GM12878 (cell line): Measurements from ENCODE around the gene GNB2. TPM values are rescaled to one million over a fixed set of nuclear protein-coding genes. Genes with fewer than 3 reads are reported as not detected.

Source experiments
- ATAC-seq: fragments of 200-7000 bp; cut with Tn5 transposase; 3 replicates; pipeline ENCODE4 v1.9.1; 2020; ENCODE audit warnings: mild to moderate bottlenecking, moderate library complexity
- BruUV-seq: library from RNA; stranded (reverse); fragments of 400-500 nt; replicated peaks from 2 replicates; lab custom pipeline; 2021; lab: Mats Ljungman, UMichigan
- CTCF ChIA-PET: fragments of 300-600 bp; sonication (Branson Sonifier 250); formaldehyde crosslinking; extraction: SDS; loops from one replicate; lab custom pipeline; 2021; ENCODE audit warnings: inconsistent platforms; lab: Yijun Ruan, JAX
- POLR2A ChIA-PET: fragments of 350-600 bp; formaldehyde crosslinking; extraction: SDS; loops from one replicate; lab custom pipeline; 2021; ENCODE audit warnings: inconsistent platforms; lab: Charles Lee
- RAD21 ChIA-PET: fragments of 300-600 bp; sonication (Branson Sonifier 250); formaldehyde crosslinking; loops from one replicate; lab custom pipeline; 2023; ENCODE audit warnings: antibody characterized with exemption; ENCODE audit not compliant: unreplicated experiment; lab: Charles Lee
- SMC1A ChIA-PET: fragments of 300-600 bp; sonication (Branson Sonifier 250); formaldehyde crosslinking; loops from one replicate; lab custom pipeline; 2023; ENCODE audit not compliant: unreplicated experiment, uncharacterized antibody; lab: Charles Lee
- DNase-seq: peaks from one replicate; pipeline ENCODE4 v3.0.0-alpha.2; 2011; ENCODE audit warnings: low read depth, low spot score
- FAIRE-seq: peaks from 3 replicates; lab custom pipeline; 2011; peaks lifted over from hg19 to GRCh38; lab: Jason Lieb, UNC
- H2AFZ ChIP-seq: 2 replicates; pipeline ENCODE4 v1.6.0; 2011; ENCODE audit warnings: low read depth, low read length, control low read depth; ENCODE audit not compliant: control insufficient read depth
- H3K27ac ChIP-seq: 2 replicates; pipeline ENCODE4 v1.5.1; 2011; ENCODE audit warnings: control low read depth; ENCODE audit not compliant: control insufficient read depth, insufficient read depth
- H3K27me3 ChIP-seq, 2 experiments: replicated peaks in 1 of 2; 2 replicates each; pipeline versions ENCODE4 v1.6.0 to v1.6.1; 2011; ENCODE audit warnings: low read length in 1 of 2; ENCODE audit not compliant: control insufficient read depth in 2 of 2, insufficient read depth in 2 of 2
- H3K36me3 ChIP-seq, 2 experiments: 2 replicates each; pipeline ENCODE4 v1.5.1; 2011; ENCODE audit warnings: low read length in 1 of 2; ENCODE audit not compliant: control insufficient read depth in 2 of 2, insufficient read depth in 2 of 2
- H3K4me1 ChIP-seq: 2 replicates; pipeline ENCODE4 v1.6.1; 2011; ENCODE audit warnings: mild to moderate bottlenecking, low read length, moderate library complexity, mixed read lengths; ENCODE audit not compliant: control insufficient read depth, insufficient read depth
- H3K4me2 ChIP-seq: 2 replicates; pipeline ENCODE4 v1.6.0; 2011; ENCODE audit warnings: control low read depth; ENCODE audit not compliant: control insufficient read depth, insufficient read depth
- H3K4me3 ChIP-seq: fragments of 200-600 bp; sonication (generic); 2 replicates; pipeline ENCODE4 v1.5.1; 2016
- H3K79me2 ChIP-seq: 2 replicates; pipeline ENCODE4 v1.6.0; 2011; ENCODE audit warnings: low read length; ENCODE audit not compliant: control insufficient read depth, insufficient read depth
- H3K9ac ChIP-seq: 2 replicates; pipeline ENCODE4 v1.8.0; 2011; ENCODE audit warnings: low read length, control low read depth, mixed read lengths; ENCODE audit not compliant: control insufficient read depth, insufficient read depth
- H3K9me3 ChIP-seq: replicated peaks from 3 replicates; pipeline ENCODE4 v1.5.1; 2011; ENCODE audit warnings: mild to moderate bottlenecking, low read length; ENCODE audit not compliant: control insufficient read depth, insufficient read depth
- H4K20me1 ChIP-seq: 2 replicates; pipeline ENCODE4 v1.6.0; 2011; ENCODE audit not compliant: control insufficient read depth, insufficient read depth
- BCL11A ChIP-seq: IDR thresholded peaks from 2 replicates; pipeline ENCODE4 v1.6.1; 2011; ENCODE audit warnings: low read depth, low read length
- CREM ChIP-seq: IDR thresholded peaks from 2 replicates; pipeline ENCODE4 v1.6.1; 2014; ENCODE audit warnings: antibody characterized with exemption, low read depth
- GABPA ChIP-seq: IDR thresholded peaks from 2 replicates; pipeline ENCODE4 v1.6.1; 2014; ENCODE audit warnings: antibody characterized with exemption, low read depth, mild to moderate bottlenecking, inconsistent platforms
- KLF5 ChIP-seq: fragments of 450-650 bp; IDR thresholded peaks from 2 replicates; pipeline ENCODE4 v1.6.1; 2014; ENCODE audit warnings: mild to moderate bottlenecking; ENCODE audit not compliant: partially characterized antibody
- NFYA ChIP-seq: IDR thresholded peaks from 2 replicates; pipeline ENCODE4 v1.6.1; 2011; ENCODE audit warnings: low read depth, mild to moderate bottlenecking, low read length, improper control_type of control experiment, borderline replicate concordance
- NFYB ChIP-seq: IDR thresholded peaks from 2 replicates; pipeline ENCODE4 v1.6.1; 2011; ENCODE audit warnings: low read depth, mild to moderate bottlenecking, low read length, improper control_type of control experiment, moderate library complexity; ENCODE audit not compliant: insufficient read depth
- RAD21 ChIP-seq: IDR thresholded peaks from 2 replicates; pipeline ENCODE4 v1.6.1; 2011; ENCODE audit warnings: mild to moderate bottlenecking, low read depth, low read length, moderate library complexity; ENCODE audit not compliant: insufficient read depth
- RAD51 ChIP-seq: fragments of 450-650 bp; IDR thresholded peaks from 2 replicates; pipeline ENCODE4 v1.6.1; 2016; ENCODE audit warnings: moderate library complexity, mild to moderate bottlenecking, inconsistent platforms
- SIN3A ChIP-seq: IDR thresholded peaks from 2 replicates; pipeline ENCODE4 v1.6.1; 2012; ENCODE audit warnings: low read depth, low read length, improper control_type of control experiment
- SREBF1 ChIP-seq: IDR thresholded peaks from 2 replicates; pipeline ENCODE4 v1.6.1; 2012; ENCODE audit warnings: mild to moderate bottlenecking, low read length
- ZSCAN29 ChIP-seq: fragments of 450-650 bp; IDR thresholded peaks from 2 replicates; pipeline ENCODE4 v1.6.1; 2017; ENCODE audit warnings: mild to moderate bottlenecking, moderate library complexity
- WGBS: methylation state at CpG from one replicate; pipeline ENCODE4 v1.1.6; 2016; ENCODE audit warnings: low lambda C conversion rate; ENCODE audit not compliant: insufficient replicate concordance, insufficient coverage; ENCODE audit errors: missing lambda C conversion rate; 5-methylcytosine and 5-hydroxymethylcytosine counted together
- in situ Hi-C: fragments of 300-500 bp; cut with MboI; formaldehyde crosslinking; loops from 9 replicates; pipeline ENCODE4 v1.14.3; 2018; ENCODE audit warnings: mixed read lengths
- intact Hi-C: fragments of 100-400 bp; cut with micrococcal nuclease; formaldehyde crosslinking; loops from one replicate; pipeline ENCODE4 v1.14.2; 2022; ENCODE audit not compliant: unreplicated experiment
- polyA plus RNA-seq, 11 experiments: library from polyadenylated mRNA; depleted of rRNA in 4 of 11; unstranded in 6 of 11; stranded (reverse) in 5 of 11; fragments of >200 nt; fragmentation: Nextera tagmentation in 4 of 11; fragmentation: Illumina TruSeq in 1 of 11; extraction: Ambion mirVana in 4 of 11; extraction: Trizol in 1 of 11; gene quantifications; 1 replicate in 1 of 11; 2 replicates in 10 of 11; pipeline versions ENCODE4 v1.2.1 to v1.2.3, GENCODE V29; 2011 to 2016; ENCODE audit warnings: inconsistent platforms in 2 of 11, missing spikeins in 2 of 11, low read depth in 1 of 11
- total RNA-seq, 4 experiments: library from RNA; depleted of rRNA in 3 of 4; stranded (reverse); fragments of >200 nt in 3 of 4; fragmentation: Illumina TruSeq in 1 of 4; extraction: Trizol in 1 of 4; gene quantifications; 2 replicates each; pipeline versions ENCODE4 v1.2.1 to v1.2.3, GENCODE V29; 2013 to 2021
- TF ChIP-seq, protein P1 (sequence below), 3 experiments: IDR thresholded peaks in 2 of 3; conservative IDR thresholded peaks in 1 of 3; 2 replicates each; pipeline ENCODE4 v1.5.1; 2011; ENCODE audit warnings: low read depth in 3 of 3, low read length in 3 of 3, mild to moderate bottlenecking in 3 of 3, control low read depth in 2 of 3, moderate library complexity in 2 of 3, inconsistent platforms in 1 of 3, mixed read lengths in 1 of 3; ENCODE audit not compliant: control insufficient read depth in 2 of 3, insufficient read depth in 1 of 3; ENCODE audit errors: extremely low read depth in 1 of 3

Gene GNB2
- total and polyA plus RNA-seq, 10 of the 15 experiments (the other 5 are each of a cell fraction or from before 2014, with no cell fraction given), result 0.35 to 175 (median 59.7) TPM

DNA sequence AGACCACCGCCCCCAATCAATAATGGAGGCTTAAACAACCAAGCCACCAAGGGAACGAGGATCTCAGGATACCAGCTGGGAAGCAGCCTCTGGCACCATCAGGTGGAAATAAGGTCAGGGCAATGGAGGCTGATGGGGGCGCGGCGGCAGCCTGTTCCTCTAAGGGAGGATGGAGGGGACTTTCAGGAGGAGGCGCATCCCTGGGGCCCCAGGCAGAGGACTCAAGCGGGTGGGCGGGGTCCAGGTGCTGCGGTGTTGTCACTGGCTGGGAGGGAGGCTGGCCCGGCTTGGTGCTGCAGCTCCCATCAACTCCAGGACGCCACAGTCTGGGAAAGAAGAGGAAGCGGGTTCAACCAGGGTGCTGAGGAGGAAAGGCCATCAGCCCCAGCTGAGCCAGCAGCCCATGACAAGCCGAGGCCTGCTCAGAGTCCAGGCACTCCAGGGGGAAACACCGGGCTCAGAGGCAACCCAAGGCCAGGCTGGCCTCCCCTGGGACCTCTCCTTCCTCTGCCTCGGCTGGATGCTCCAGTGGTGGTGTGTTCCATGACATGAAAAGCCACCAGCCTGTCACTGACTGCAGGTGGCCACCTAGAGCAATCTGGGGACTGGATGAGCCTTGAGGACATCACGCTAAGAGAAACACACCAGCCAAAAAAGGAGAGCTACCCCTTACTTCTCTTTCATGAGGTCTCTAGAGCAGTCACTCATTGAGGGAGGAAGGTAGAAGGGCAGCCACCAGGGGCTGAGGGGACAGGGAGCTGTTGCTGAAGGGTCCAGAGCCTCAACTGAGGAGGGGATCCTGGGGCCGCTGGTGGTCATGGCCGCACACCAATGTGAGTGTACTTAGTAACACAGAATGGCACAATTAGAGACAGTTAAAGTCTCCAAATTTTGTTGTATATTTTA, 15.9 kb downstream of the GNB2 start:
- Histone ChIP-seq H3K79me2 (peaks cover 52% of the 10 kb centered on the region), H3K4me1 (peaks cover 26% of the 10 kb centered on the region), H4K20me1 (no peaks in the 10 kb centered on the region), H3K4me2 (no peak overlapping the region; the same call in 1 of the 2 replicates), H3K27ac (peak overlapping the region; percentile 18; the same call in 1 of the 2 replicates), H3K27me3 (no peaks in the 10 kb centered on the region), H3K36me3 (peaks cover 0 to 24% of the 10 kb centered on the region in 2 experiments; a peak in 3 of 4 replicates), H2AFZ (no peak overlapping the region), H3K9me3 (no peaks in the 10 kb centered on the region), H3K9ac (no peak overlapping the region), H3K4me3 (peak overlapping the region; percentile 36; the same call in 1 of the 2 replicates)
- in situ Hi-C loops (loop anchor here (25.0 kb wide), 1 partner anchor 227 kb away; the partner anchor contains the start of gene SPACDR), intact Hi-C loops (loop anchor here (5.0 to 10.0 kb wide), 3 partner anchors 57 to 215 kb away; partner anchors contain the start of gene TSC22D4)
- TF ChIP-seq CREM (no peak), RAD21 (peak; percentile 1; the same call in 1 of the 2 replicates), RAD51 (no peak), BCL11A (no peak), SIN3A (no peak), NFYB (no peak), NFYA (no peak), GABPA (no peak), ZSCAN29 (no peak), KLF5 (no peak), SREBF1 (no peak)
- TF ChIP-seq, protein P1, sequence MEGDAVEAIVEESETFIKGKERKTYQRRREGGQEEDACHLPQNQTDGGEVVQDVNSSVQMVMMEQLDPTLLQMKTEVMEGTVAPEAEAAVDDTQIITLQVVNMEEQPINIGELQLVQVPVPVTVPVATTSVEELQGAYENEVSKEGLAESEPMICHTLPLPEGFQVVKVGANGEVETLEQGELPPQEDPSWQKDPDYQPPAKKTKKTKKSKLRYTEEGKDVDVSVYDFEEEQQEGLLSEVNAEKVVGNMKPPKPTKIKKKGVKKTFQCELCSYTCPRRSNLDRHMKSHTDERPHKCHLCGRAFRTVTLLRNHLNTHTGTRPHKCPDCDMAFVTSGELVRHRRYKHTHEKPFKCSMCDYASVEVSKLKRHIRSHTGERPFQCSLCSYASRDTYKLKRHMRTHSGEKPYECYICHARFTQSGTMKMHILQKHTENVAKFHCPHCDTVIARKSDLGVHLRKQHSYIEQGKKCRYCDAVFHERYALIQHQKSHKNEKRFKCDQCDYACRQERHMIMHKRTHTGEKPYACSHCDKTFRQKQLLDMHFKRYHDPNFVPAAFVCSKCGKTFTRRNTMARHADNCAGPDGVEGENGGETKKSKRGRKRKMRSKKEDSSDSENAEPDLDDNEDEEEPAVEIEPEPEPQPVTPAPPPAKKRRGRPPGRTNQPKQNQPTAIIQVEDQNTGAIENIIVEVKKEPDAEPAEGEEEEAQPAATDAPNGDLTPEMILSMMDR (IDR thresholded peaks at IDR 0.05 in 2 of 3, conservative IDR thresholded peaks at IDR 0.05 in 1 of 3; ENCODE audit: control insufficient read depth in 2 of 3, extremely low read depth in 1 of 3, insufficient read depth in 1 of 3, low read depth in 3 of 3, low read length in 3 of 3), result peak in 2 of 3 experiments; percentile 10 to 14; a peak in 2 of 6 replicates
- 71% methylated on average over 15 of the region's 18 CpGs for WGBS
- BruUV-seq, result no TSS peak
- no peak for FAIRE-seq
- peak; percentile 27 for ATAC-seq
- POLR2A ChIA-PET, result interaction anchor here (1.1 kb wide), 1 partner anchor 12 kb away, joined by 3 read pairs; no protein-coding TSS in a partner anchor
- RAD21 ChIA-PET, result interaction anchor here (2.4 kb wide), 1 partner anchor 16 kb away, joined by 12 read pairs; the partner anchor contains the start of gene POP7
- DNase-seq, result no peak
- SMC1A ChIA-PET, result interaction anchor here (0.9 to 1.3 kb wide), 2 partner anchors 55 to 57 kb away, joined by 3 read pairs; no protein-coding TSS in a partner anchor
- CTCF ChIA-PET, result interaction anchor here (0.6 to 8.6 kb wide), 15 partner anchors 9 to 163 kb away, joined by 3 to 134 read pairs (median 5); partner anchors contain the start of genes FBXO24, GNB2, LRCH4 and MOSPD3
